ENCODE results near the gene TPSG1.
"Not testable (repeated sequence)": the region's sequence is repeated elsewhere in the genome, so short reads cannot be mapped to it uniquely, and the experiment has no call there.

Gene TPSG1

DNA sequence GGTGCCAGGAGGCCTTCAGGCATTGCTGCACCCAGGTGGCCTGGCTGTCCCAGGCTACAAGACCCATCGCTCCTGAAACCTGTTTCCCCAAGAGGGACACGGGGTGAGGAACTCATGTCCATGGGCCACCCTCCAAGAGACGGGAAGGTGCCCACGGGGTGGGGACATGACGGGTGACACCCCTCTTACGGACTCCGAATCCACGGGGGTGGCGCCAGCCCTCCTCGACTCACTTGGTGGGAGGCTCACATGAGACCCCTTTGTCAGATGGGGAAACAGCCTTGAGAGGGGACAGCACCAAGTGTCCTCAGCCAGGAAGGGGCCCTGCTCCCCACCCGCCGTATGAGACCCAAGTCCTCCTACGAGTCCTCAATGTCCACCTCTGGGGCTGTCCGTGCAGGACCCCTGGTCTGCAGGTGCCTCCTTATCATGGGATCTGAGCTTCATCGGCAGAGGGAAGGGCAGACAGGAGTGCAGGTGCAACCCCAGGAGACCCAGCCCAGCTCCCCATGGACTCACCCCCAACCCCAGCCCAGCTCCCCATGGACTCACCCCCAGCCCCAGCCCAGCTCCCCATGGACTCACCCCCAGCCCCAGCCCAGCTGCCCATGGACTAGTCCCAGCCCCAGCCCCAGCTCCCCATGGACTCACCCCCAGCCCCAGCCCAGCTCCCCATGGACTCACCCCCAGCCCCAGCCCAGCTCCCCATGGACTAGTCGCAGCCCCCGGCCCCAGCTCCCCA is 5.6 kb upstream of the TPSG1 start:
- not testable (repeated sequence) for DNase-seq (ENCODE audit: low spot score)

- DNase-seq (ENCODE audit: low spot score), result not testable (repeated sequence)
Measured at GRCh38 chr16:1230084-1230470, 5.0 kb upstream of the TPSG1 start, which contains the start of gene TPSB2. TPSB2 (minus strand) TSS chr16:1230184; CDS start chr16:1229951, 233 bp downstream.

DNA sequence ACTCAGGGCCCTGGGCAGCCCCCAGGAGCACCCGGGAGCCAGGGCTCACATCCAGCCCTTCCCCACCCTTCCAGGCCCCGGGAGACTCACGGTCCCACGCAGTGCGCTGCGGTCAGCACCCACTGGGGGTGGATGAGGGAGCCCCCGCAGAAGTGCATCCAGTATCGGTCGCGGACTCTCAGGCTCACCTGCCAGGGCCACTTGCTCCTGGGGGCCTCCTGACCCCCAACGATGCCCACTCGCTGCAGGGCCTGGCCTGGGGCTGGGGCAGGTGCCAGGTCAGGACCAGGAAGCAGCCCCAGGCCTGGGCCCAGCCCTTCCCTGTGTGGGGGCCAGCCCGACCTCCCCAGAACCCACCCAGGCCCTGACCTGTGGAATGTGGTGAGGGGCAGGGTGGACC is 4.4 kb upstream of the TPSG1 start:
- DNase-seq (ENCODE audit: low spot score), result not testable (repeated sequence)

- not testable (repeated sequence) for DNase-seq (ENCODE audit: low spot score)
Measured at GRCh38 chr16:1228227-1228626, 3.2 kb upstream of the TPSG1 start.

DNA sequence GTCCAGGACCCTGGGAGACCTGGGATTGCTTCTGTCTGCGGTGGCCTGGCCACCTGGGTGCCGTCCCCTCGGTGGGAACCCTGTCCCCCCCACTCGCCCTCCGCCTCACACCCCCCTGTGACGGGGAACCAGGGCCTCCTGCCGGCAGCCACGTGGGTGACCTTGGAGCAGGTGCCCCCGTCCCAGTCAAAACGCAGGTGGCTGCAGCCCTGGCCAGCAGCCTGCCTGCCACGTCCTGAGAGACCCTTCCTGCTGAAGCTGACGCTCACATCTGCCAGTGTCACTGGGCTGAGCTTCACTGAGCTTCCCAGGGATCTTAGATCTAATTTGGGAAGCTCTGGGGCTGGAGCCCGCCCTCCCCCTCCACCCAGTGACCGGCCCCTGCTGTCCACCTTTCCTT is 1.6 kb upstream of the TPSG1 start:
- DNase-seq (ENCODE audit: low spot score), result not testable (repeated sequence)

DNA sequence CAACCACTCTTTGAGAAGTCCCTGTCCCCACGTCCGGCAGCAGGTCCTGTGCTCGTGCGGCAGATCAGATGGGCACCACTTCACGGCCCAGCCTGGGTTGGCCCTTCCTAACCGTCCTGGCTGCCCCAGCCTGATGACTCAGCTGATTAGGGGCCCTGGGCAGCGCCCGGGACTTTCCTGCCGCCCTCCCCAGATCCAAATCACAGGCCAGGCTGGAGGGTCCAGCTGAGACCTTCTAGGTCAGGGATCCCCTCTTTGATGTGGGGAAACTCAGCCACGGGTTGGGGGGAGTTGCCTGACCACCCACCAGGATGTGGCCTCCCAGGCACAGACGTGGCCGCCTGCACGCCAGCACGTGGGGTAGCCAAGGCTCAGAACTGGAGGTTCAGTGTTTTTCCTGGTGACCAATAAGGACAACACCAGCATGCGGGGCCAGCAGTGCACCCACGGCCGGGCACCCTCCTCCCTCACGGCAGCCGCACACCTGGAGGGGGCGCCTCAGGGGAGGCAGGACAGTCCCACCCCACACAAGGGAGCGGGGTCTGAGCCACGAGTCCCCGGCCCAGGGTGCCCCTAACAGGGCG is 752 bp upstream of the TPSG1 start:
- not testable (repeated sequence) for DNase-seq (ENCODE audit: low spot score)

GRCh38 chr16:1224558-1224957 is 510 bp downstream of the TPSG1 start:
- no peak for DNase-seq (ENCODE audit: low spot score)

DNA sequence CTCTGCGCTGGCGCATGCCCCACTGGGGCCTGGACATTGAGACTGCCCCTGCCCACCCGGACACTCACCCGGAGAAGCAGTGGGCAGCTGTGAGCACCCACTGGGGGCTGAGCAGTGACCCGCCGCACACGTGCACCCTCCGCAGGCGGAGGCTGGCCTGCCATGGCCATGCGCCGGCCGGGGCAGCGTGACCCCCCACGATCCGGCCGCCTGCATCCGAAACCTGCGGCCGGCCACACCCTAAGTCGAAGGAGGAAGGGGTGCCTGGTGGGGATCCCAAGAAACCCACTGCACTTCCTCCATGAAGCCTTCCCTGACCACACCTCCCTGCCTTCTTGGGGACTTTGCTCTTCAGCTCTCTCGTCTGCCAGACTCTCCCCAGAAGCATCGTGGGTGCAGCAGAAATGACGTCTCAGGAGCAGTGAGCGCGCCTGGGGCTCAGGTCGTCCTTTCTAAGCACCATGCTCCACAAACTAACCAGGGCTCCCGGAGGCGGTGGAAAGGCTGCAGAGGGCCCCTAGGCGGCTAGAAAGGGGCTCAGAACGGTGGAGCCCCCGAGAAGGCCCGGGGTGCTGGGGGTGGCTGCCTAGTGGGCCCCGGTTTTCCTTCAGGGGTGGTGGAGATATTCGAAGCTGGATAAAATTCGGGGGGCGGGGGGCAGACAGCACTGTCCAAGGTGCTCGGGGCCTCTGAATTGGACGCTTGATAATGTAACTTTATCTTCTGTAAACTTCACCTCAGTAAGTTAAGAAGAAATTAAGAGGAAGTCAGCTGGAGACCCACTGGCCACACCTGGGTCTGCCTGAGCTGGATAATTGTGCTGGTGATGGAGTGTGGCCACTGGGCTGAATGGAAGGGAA is 1.5 kb downstream of the TPSG1 start:
- DNase-seq (ENCODE audit: low spot score), result no peak

GRCh38 chr16:1222553-1223354 is 2.3 kb downstream of the TPSG1 start:
- no peak for DNase-seq (ENCODE audit: low spot score)

- no peak for DNase-seq (ENCODE audit: low spot score)
Measured at GRCh38 chr16:1221628-1222552, 3.2 kb downstream of the TPSG1 start.

DNA sequence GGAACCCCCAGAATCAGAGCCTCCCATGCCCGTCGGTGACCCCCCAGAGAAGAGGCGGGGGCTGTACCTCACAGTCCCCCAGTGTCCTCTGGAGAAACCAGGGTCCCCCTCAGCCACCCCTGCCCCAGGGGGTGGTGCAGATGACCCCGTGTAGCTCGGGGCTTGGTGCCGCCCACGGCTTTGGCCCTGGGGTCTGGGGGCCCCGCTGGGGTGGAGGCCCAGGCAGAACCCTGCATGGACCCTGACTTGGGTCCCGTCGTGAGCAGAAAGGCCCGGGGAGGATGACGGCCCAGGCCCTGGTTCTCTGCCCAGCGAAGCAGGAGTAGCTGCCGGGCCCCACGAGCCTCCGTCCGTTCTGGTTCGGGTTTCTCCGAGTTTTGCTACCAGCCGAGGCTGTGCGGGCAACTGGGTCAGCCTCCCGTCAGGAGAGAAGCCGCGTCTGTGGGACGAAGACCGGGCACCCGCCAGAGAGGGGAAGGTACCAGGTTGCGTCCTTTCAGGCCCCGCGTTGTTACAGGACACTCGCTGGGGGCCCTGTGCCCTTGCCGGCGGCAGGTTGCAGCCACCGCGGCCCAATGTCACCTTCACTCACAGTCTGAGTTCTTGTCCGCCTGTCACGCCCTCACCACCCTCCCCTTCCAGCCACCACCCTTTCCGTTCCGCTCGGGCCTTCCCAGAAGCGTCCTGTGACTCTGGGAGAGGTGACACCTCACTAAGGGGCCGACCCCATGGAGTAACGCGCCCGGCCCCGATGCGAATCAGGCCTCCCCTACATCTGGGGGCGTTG is 4.0 kb downstream of the TPSG1 start:
- DNase-seq (ENCODE audit: low spot score), result no peak

DNA sequence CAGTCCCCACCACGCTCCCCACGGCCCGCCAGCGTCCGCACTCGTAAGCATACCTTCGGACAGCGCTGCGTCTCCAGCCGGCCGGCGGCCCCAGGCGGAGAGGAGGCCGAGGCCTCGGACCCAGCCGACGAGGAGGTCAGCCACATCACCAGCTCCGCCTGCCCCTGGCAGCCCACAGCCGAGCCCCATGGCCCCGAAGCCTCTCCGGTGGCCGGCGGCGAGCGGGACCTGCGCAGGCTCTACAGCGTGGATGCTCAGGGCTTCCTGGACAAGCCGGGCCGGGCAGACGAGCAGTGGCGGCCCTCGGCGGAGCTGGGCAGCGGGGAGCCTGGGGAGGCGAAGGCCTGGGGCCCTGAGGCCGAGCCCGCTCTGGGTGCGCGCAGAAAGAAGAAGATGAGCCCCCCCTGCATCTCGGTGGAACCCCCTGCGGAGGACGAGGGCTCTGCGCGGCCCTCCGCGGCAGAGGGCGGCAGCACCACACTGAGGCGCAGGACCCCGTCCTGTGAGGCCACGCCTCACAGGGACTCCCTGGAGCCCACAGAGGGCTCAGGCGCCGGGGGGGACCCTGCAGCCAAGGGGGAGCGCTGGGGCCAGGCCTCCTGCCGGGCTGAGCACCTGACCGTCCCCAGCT is 4.9 kb downstream of the TPSG1 start:
- no peak for DNase-seq (ENCODE audit: low spot score)

GRCh38 chr16:1218930-1219611 is 6.0 kb downstream of the TPSG1 start:
- no peak for DNase-seq (ENCODE audit: low spot score)

GRCh38 chr16:1218061-1218929 is 6.8 kb downstream of the TPSG1 start:
- no peak for DNase-seq (ENCODE audit: low spot score)

DNA sequence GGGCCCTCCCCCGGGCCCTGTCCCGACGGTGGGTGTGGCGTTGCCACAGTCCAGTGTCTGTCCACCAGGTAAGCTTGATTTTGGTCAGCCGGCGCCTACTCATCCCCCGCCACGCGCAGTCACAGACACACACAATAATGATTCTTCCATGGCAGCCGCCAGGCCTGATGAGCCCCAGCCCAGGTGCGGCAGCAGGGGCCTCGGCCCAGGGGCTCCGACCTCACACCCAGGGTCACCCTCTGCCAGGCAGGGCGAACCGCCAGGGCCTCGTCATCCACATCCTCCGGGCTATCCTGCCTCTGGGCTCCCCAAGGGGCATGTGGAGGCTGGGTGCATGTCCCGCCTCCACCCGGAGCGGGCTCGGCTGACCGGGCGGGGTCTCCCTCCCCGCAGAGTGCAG is 7.5 kb downstream of the TPSG1 start:
- DNase-seq (ENCODE audit: low spot score), result no peak

GRCh38 chr16:1216681-1217400 is 8.2 kb downstream of the TPSG1 start:
- no peak for DNase-seq (ENCODE audit: low spot score)

DNA sequence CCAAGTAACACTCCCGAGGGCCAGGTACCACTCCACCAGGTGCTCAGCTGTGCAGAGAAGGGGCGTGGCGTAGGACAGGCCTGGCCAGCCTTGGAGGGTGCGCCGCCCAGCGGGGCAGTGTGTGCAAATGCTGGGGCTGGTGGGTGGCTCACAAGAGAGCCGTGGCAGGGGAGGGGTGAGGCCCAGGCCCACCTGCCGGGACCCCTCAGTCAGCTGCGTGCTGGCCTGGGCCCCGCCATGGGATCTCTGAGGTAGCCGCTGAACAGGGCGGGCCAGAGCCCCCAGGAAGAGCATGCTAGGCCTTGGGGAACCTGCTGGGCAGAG is 8.8 kb downstream of the TPSG1 start:
- no peak for DNase-seq (ENCODE audit: low spot score)

Measured in AG08396 (cell line).